Left forelimb (tissue), 1 donor: ENCODE results near the gene NAALADL2.

Experiments used
- DNase-seq: peaks from one replicate; pipeline ENCODE4 v3.0.0-alpha.2; 2018; ENCODE audit warnings: low spot score

The NAALADL2 gene

GRCh38 chr3:175839366-175840005 is 980.4 kb downstream of the NAALADL2 start:
- DNase-seq, result no peak

- DNase-seq, result no peak
Measured at GRCh38 chr3:175851541-175851940, 992.4 kb downstream of the NAALADL2 start.

DNA sequence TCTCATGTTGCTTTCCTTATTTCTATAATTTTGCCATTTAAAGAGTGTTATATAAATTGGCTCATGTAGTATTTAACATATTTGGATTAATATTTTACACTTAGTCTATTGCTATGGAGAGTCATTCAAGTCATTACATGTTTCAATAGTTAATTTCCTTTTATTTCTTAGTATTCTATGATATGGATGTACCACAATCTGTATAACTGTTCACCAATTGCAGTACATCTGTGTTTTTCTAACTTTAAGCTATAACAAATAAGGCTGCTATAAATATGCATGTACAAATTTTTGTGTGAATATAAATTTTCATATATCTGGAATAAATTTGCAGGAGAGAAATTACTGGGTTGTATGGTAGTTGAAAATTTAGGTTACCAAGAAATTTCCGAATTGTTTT is 993.4 kb downstream of the NAALADL2 start:
- DNase-seq, result no peak

- DNase-seq, result no peak
Measured at GRCh38 chr3:175857666-175858270, 998.6 kb downstream of the NAALADL2 start.
